Raji (cell line): ENCODE data around the gene MFGE8.

Source experiments
- POLR2A ChIP-seq: IDR thresholded peaks from 2 replicates; pipeline ENCODE4 v1.6.1; 2011; ENCODE audit warnings: low read depth, low read length, control low read depth; ENCODE audit not compliant: insufficient read depth

Gene MFGE8

DNA sequence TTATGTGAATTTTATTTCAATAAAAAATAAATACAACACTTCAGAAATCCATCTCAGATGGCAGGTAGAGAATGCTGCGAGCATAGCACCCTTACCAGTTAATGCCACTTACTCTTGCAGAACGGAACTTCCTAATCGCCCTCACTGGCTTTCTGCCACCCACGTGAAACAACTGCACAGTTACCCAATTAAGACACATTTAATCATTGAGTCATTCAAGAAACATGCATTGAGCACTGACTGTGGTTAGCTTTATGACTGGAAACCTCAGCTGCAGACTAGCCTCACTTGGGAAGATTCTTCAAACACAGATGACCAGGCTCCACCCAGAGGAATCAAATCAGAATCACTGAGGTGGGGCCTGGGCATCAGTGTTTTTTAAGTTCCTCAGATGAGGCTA is 5.6 kb upstream of the MFGE8 start:
- no peak for TF ChIP-seq POLR2A

DNA sequence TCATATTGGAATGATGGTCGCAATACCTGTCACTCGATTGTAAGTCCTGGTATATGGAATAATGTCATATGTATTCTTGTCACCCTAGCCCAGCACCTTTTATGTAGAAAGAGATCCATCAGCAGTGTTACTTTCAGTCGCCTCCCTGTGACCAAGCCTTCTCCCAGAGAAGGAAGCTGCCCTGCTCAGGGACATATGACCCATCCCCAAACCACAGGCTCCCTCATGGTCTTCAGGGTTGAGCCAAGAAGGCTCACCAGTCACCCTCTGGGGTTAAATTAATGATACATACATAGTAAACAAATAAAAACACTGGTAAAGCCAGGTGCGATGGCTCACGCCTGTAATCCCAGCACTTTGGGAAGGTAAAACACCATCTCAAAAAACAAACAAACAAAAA is 4.6 kb upstream of the MFGE8 start:
- no peak for TF ChIP-seq POLR2A

DNA sequence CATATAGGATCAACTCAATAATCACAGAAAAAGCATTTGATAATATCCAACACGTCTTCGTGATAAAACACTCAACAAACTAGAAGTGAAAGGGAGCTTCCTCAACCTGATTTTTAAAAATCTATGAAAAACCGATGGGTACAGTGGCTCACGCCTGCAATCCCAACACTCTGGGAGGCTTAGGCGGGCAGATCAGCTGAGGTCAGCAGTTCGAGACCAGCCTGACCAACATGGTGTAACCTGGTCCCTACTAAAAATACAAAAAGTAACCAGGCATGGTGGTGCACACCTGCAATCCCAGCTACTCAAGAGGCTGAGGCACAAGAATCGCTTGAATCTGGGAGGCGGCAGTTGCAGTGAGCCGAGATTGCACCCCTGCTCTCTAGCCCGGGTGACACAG is 2.2 kb upstream of the MFGE8 start:
- no peak for TF ChIP-seq POLR2A

DNA sequence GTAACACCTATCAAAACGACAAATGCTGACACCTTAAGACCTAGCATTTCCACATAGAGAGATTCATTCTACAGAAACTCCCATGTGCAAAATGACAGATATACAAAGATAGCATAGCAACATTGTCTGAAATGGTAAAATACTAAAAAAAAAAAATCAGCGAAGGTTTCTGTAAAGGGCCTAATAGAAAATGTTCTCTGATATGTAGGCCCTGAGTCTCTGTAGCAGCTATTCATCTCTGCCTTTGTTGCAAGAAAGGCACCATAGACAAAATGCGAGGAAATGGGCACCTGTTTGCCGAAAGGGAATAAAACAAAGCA is 631 bp upstream of the MFGE8 start:
- no peak for TF ChIP-seq POLR2A

DNA sequence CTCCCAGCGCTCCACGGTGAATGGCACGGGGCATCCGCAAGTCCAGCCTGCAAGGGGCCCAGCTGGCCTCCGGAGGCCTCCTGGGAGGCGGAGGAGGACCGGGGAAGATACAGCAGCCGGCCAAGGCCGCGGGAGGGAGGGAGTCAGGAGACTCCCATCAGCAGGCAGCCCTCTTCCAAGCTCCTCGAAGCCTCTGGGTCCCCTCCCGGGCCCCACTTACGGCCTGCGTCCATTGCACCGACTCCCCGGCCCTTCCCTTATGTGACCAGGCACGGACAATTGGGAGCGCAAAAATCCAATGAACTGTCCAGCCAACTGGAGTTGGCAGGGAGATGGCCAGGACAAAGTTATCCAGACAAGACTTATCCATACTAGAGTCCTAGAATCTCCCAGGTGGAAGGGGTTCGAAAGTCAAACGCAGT is 668 bp downstream of the MFGE8 start:
- no peak for TF ChIP-seq POLR2A

DNA sequence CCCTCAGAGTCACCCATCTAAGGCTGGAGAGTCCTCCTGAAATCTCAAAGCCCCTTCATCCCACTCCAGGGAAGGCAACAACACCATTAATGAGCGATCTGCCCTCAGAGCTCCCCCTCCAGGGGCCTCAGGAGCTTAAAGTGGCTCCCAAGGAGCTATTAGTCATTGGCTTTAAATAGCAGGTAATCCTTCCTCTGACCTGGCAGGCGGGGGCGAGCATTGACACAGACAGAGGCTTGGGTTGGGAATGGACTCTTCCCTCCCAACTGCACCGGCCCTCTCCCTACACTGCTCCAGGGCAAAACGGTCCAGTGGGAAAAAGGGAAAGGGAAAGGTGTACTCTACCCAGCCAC is 1.4 kb downstream of the MFGE8 start:
- TF ChIP-seq POLR2A = no peak

DNA sequence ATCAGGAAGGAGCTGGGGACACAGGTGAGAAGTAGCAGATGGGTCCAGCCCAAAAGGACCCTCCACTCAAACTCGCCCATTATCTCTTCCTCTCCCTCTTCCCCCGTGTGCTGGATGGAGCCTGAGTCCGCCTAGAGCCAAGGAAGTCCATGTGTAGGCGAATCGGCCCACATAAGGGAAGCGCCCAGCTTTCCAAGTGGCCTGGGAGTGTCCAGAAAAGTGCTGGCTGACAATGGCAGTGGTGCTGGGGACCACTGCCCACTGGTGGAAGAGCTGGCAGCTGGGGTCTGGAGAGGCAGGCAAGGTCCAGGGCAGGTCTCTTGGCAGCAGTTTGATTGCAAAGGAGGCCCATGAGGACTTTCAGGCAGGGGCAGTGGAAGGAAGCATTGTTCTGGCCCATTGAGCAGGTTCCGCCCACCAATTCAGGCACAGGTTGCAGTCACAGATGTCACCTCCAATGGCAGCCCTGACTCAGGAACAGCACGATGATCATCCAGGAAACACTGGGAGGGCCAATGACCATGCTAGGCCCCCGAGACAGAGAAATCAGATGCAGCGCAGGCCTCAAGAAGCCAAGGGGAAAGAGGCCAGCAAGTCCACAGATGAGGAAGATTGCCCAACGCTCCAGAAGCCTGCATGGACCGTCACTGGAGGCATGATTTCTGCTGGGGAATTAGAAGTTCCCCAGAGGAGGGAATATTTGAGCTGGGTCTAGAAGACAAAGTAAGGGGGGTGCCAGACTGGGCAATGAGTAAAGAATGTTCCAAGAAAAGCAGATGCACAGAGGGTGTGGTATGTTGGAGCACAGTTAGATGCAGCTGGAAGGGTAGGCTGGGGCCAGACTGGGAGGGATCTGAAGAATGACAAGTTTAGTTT is 3.0 kb downstream of the MFGE8 start:
- no peak for TF ChIP-seq POLR2A

DNA sequence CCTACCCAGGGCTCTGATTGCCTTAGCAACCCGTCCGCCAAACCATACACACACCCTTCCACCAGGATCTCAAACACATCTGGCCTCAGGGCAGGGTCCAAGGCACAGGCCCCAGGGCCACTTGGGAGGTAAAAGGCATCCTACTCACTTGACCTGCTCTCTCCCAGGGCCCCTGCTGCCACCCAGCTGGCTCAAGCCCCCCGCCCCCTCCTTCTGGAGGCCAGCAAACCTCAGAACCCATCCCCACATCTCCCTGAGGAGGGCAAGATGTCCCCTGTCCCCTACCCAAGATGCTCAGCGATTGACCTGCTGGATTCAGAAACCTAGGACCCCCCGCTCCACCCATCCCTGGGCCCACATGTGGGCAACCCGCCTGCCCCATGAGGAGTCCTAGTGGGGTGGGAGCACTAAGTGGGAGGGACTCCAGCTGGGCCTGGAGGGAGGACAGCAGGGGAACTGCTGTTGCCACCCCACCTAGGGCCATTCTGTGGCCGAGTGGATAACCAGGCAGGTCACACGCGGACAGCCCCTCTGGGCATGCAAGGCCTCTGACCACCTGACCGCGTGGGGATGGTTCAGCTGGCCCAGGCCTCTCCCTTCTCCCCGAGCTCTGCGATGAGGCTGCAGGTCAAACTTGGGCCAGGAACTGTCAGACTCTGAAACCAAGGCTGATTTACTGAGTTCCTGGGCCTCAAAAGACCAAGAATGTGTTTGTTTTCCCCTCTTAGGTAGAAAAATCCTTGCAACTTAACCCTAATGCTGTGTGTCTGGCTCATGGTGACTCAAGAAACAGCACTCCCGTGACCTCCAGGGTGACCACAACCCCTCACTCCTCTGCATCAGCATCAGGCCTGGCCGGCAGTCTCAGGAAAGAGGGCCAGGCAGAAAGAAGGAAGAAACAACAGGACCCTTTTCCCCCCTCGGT is 4.2 kb downstream of the MFGE8 start:
- TF ChIP-seq POLR2A = no peak

DNA sequence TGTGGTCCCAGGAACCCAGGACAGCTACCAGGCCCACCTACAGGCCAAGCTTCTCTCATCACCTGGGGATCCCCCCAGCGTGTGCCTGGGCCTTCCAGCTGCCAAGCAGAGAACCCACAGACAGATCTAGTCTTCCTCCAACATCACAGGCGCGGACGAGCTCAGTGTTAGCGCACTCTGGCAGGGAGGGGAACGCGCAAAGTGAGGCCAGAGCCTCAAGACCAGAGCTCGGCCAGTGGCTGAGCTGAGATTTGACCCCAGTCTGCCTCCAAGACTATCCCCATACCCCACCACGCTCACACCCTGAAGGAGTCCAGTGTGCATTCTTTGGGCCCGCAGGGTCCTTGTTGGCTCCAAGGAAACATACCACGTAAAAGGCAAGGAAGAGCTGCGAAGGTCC is 5.1 kb downstream of the MFGE8 start:
- TF ChIP-seq POLR2A = no peak

DNA sequence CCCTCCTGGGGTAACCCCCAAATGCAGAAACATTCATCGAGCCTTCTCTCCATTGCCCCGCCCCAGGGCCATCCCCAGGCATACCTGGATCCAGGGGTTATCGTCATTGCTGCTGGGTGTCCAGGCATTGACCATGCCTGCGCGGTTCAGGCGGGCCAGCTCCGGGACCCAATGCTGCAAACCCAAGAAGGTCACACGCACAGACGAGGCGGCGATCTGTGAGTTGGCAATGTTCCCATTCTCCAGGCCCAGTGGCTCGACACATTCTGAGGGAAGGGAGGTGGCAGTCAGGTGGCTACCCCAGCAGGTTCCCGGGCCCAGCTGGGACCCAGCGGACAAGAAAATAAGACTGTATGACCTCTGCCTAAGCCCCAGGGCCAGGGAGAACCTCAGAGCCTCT is 6.1 kb downstream of the MFGE8 start:
- no peak for TF ChIP-seq POLR2A

DNA sequence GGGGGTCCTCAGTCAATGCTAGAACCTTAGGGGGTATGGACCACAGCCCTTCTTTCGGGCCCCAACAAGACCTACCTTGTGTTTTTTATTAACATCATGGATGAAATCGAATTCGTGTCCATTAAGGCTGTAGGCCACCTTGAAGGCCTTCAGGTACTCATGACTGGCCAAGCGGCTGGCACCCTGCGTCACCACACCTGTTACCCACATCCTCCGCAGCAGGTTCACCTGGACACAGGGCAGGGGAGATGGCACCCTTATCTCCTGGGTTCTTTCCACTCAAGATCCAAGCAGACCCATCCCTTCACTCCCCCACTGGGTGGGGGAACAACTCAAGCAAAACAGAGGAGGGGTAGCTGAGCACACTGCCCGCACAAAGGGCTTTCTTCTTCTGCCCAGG is 6.6 kb downstream of the MFGE8 start:
- TF ChIP-seq POLR2A = no peak

DNA sequence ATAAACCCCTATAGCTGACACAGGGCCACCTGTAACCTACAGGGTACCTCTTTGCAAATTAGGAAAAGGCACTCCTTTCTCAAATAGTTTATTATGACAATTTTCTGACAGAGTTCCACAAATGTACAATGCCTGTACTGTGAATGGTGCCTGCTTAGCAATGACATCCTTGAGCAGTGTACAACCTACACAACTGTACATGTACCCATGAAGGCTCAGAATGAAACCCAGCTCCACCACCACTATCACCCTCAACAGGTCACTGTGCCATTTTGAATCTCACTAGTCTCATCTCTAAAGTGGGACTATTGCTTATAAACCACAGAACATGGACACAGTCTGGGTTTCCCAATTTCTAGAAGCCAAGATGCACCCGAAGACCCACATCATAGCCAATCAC is 7.0 kb downstream of the MFGE8 start:
- no peak for TF ChIP-seq POLR2A

DNA sequence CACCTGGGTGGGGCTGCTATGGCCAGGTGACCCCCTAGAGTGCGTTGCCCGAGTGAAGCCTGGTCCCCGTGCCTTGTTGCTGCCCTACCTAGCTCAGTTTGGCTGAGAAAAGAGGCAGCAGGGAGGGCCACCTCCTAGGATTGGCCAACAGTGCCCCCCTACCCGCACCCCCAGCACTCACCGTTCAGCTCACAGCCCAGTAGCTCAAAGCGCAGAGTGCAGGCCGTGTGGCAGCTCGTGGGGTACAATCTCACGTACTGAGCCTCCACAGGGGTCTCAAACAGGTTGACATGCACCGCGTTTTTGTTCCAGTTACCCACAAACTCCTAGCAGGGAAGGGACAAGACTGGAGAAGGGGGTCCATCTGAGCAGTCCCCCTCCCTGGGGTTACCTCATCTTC is 7.6 kb downstream of the MFGE8 start:
- TF ChIP-seq POLR2A = no peak

DNA sequence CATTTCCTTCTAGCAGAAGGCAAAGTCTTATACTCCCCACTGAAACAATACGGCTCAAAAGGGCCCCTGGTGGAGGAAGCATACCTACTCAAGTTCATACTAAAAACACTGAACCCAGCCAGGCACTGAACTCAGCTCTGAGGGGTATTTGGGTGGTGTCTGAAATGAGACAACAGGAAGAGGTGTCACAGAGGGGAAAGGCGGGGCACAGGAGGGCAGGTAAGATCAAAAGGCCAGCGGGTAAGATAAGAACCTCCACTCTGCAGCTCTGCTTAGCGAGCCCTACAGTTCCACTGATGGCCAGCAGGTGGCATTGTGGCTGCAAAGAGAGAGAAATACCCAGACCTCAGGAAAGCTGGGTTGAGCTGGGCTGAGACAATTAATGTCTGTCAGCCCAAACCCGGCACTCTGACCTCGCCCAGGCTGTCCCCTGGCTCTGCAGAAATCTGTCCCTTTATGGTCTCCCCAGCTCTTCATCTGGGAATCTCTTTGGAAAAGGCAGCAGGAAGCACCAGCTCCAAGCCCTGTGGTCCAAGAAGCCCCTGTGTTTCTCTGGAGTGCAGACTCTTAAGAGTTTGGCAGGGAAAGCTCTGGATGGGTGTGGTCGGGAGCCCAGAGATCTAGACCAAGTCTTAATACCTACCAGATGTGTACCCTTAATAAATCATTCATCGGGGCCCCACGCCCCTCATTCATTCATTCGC is 8.4 kb downstream of the MFGE8 start:
- TF ChIP-seq POLR2A = no peak

DNA sequence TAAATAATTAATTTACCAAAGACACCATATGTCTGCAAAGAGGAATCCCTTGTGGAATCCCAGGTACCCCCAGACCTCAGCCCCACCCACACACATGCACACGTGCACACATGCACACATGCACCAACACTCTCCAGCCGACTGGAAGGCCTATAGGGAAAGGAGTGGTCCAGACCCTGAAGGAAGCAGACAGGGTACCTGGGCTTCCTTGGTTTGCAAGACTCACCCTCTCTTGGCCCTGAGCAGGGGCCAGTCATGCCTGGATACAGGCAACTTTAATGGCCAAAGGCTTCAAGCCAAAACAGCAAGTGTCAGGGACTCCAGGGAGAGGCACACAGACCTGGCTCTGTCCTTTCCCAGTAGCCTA is 8.9 kb downstream of the MFGE8 start:
- no peak for TF ChIP-seq POLR2A

DNA sequence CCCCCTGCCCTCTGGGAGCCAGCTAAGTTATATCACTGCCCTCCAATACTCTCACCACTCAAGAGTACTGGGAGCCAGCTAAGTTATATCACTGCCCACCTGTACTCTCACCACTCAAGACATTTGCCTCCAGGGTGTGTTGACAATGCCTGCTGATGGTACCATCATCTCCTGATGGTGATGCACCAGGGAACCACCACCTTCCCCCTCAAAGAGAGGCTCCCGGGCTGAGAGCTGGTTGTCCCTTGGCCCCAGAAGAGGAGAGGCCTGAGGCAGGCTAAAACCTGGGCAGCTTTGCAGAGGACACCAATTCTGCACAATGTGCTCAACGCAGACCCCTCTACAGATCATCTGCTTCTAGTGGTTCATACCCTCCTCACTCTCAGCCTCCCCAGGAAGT is 10.3 kb downstream of the MFGE8 start:
- no peak for TF ChIP-seq POLR2A

DNA sequence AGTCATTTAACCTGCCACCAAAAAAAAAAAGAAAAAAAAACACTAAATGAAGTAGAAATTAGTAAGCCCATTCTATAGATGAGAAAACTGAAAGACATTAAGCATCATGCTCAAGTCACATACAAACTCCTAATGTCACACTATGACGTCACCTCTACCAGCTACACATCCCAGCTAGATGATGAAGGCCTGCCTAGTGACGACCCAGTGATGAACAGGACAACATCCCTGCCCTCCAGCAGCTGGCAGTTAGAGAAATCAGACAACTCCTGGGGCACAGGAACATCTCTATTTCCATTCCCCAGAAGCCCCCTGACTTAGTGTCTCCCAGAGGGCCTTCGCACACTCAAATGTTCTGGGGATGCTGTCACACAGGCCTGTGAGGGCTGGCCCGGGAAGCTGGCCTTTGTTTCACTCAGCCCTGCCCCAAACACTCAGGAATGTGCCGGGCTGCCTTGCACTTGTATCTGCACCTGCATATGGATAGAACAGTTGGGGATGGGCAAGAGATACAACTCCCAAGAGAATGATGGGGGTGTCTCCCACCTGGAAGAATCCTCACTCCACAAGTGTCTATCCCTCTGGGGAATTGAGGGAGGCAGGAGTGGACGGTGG is 10.9 kb downstream of the MFGE8 start:
- TF ChIP-seq POLR2A = no peak
